GM18511 (cell line): ENCODE measurements around the gene JPH2.

Source experiments
- ATAC-seq: cut with Tn5 transposase; IDR thresholded peaks from one replicate; pipeline ENCODE4 v1.9.1; 2021; ENCODE audit warnings: mild to moderate bottlenecking, moderate library complexity; ENCODE audit not compliant: unreplicated experiment

The JPH2 gene

DNA sequence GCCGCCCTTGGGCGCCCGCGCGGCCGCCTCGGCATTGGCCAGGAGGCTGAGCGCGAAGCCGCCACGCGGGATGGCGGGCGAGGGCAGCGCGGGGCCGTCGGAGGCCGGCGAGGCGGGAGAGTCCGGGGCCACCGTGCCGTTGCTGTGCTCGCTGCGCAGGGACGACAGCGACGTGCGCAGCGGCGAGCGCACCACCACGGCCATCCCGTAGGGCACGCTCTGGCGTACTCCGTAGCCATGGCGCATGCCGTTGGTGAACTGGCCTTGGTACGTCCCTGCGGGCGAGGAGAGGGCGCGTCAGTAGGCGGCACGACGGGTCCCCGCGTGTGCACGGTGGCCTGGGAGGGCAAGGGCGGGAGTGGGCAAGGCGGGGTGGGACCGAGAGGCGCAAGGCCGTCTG is 26.9 kb downstream of the JPH2 start:
- ATAC-seq, result no peak

GRCh38 chr20:44159711-44160110 is 27.3 kb downstream of the JPH2 start:
- no peak for ATAC-seq

DNA sequence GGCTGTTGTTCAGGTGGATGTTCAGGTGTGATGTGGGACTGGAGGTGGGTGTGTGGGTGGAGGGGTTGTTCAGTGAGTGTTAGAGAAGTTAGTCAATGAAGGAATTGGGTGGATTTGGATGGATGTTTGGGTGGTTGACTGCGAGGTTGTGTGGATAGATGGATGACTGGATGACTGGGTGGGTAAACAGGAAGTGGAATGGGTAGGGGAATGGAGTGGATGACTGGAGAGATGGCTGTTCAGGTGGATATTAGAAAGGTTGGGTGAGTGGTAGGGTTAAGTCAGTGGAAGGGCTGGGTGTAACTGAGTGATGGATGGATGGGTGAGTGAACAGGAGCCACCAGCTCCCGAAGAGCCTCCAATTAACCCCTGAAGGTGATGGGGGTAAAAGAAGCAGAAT is 27.9 kb downstream of the JPH2 start:
- ATAC-seq, result no peak

DNA sequence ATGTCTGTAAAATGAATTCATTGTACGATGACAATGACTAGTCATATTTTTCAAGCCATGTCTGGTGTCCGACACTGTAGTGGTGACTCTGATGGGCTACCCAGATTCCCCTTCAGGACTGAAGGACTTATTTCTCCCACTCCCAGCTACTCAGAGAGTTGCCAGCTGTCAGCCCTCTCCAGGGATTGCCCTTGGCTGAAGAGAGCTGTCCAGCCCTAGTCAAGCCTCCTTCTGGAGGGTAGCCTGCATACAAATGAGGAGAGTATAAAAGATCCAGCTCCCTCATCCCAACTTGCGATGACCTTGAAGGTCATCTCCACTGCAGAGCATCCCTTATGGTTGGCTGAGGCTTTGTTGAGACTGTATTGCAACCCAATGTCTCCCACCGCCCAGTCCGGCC is 29.9 kb downstream of the JPH2 start:
- no peak for ATAC-seq

DNA sequence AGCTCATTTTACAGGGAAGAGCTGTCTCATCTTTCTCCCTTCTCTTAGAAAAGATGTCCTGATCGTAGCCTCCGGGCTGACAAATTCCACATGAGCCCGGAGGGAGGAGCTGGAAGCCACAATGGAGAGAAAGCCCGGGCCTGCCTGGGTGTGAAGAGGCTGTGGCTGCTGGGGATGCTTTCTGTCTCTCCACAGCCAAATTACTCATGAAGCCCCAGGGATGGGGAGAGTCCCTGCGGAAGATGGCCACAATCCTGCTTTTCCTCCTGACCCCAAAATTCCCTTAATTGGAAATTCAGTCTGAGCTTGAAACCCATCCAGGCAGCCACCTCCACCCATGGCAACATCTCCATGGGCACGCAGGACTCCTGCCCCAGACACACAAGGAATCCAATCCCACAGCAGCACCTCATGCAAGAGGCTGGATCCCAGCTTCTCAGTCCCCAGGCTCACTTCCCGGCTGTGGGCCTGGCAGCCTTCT is 32.4 kb downstream of the JPH2 start:
- no peak for ATAC-seq

DNA sequence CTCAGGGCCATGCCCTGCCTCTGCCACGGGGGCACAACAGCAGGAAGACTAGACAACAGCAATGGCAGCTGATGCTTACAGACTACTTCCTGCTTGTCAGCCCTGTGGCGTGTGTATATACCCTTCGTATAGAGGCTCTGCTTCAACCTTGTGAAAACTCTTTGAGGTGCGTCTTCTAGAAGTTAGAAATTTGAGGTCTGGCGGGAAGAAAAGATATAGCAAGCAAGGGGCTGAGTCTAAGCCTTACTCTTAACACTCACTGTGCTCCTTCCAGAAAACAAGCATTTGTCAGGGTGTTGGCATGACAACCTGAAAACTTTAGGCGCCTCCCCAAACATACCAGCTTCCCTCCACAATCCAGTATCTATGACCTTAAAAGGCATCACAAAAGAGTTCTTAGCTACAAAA is 33.3 kb downstream of the JPH2 start:
- ATAC-seq, result no peak

- ATAC-seq, result no peak
Observed at GRCh38 chr20:44151621-44152416, 35.2 kb downstream of the JPH2 start.

GRCh38 chr20:44146272-44146671 is 40.7 kb downstream of the JPH2 start:
- no peak for ATAC-seq

- no peak for ATAC-seq
Observed at GRCh38 chr20:44145131-44145775, 41.7 kb downstream of the JPH2 start.

DNA sequence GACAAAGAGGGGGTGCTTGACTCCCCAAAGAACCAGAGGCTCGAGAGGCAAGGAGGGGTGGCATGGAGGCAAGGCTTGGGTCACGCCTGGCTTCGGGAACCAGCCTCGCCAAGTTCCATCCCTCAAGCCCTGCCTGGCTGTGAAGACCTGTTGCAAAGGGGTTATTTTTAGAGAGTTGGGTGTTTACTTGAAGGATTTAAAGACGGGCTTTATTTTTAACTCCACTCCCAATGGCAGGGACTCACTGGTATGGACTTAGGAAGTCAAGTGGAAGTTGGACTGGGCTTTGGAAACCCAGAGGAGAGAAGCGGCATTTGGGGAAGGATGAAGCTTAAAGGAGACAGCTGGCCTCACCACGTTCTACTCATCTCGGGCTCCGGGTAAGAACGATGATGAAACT is 43.1 kb downstream of the JPH2 start:
- no peak for ATAC-seq

GRCh38 chr20:44142413-44142812 is 44.6 kb downstream of the JPH2 start:
- no peak for ATAC-seq

DNA sequence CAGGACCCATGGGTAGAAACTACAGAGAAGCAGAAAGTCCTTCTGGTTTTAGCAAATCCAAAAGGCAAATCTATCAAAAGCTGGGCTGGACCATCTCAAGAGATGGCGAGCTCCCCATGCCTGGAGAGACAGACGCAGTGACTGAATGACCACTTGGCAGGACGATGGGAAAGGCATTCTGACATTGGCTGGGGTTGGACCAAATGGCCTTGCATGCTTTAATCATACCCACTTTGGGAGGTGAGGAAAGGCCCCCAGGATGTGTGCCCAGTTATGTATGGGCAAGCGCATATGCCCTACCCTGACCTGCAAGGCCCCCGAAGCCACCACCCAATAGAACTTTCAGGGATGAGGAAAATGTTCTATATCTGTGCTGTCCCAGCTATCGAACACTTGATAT is 45.1 kb downstream of the JPH2 start:
- ATAC-seq, result no peak

GRCh38 chr20:44138867-44139266 is 48.1 kb downstream of the JPH2 start:
- no peak for ATAC-seq

GRCh38 chr20:44137266-44137801 is 49.7 kb downstream of the JPH2 start:
- no peak for ATAC-seq

- no peak for ATAC-seq
Observed at GRCh38 chr20:44136579-44137265, 50.3 kb downstream of the JPH2 start.

DNA sequence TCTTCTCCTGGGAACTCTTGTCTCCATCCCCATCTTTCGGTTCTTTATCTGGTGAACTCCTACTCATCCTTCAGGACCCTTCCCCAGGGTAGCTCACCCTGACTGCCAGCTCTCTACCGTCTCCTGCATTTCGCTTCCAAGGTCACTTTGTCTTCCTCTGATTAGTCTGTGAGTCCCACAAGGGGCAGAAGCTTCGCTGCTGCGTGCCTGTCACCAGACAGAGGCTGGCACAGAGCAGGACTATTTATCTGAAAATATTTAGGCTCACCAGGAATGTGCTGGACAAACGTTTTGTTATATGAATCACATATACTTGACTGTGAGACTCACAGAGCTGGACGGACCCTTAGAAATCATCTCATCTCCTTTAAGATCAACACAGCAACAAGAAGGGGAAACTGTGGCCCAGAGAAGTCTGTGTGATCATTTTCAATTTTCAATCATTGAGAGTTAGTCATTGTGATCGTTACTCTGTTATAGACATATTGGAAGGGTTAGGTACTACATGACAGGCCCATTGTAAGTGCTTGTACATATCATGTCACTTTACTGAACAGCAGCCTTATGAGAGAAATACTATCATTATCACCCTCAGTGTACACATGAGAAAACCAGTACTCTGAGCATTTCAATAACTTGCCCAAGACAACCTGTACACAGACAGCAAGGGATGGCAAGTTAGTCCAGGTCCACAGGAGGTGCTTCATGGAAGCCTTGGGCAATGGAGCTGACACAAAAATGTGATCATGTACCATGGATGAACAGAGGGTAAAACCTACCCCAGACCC is 51.4 kb downstream of the JPH2 start:
- no peak for ATAC-seq

DNA sequence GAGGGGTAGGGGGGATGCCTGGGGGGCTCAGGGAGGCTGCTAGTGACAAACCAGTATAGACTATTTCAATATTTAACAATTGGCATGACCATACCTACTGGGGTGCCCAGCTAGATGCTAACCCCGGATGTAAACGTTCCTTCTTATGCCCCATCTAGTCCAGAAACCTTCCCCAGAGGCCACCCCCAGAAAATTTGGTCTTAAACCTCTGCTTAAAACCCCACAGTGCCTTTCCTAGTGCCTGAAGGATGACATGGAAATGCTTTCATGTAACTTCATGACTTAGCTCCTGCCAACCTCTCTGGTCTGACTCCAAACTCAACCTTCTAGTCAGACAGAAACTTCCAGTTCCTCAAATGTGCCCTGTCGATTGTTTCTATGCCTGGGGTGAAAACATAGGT is 52.0 kb downstream of the JPH2 start:
- no peak for ATAC-seq

DNA sequence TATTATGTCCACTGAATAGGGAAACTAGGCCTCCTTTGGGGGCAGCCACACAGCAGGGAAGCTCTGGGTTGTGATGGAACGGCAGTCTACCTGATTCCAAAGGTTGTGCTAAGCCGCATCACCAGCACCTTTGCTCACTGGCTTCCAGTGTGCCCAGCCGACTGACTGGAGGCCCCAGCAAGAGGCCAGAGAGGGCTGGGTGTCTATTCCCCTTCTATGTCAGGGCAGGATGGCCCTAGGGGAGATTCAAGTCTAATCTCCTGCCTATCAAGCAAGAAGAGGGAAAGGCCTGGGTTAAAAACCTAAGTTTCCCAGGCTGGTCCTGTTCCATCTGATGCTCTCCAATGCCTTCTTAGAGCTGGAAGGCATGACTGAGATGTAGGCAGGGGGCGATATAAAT is 53.6 kb downstream of the JPH2 start:
- ATAC-seq, result no peak

- ATAC-seq, result no peak
Observed at GRCh38 chr20:44131704-44132103, 55.3 kb downstream of the JPH2 start.

GRCh38 chr20:44129911-44130718 is 56.9 kb downstream of the JPH2 start:
- ATAC-seq, result no peak
